ENCODE measurements around the gene AUTS2. TPM values are rescaled to one million over a fixed set of nuclear protein-coding genes. Genes with fewer than 3 reads are reported as not detected.

AUTS2 gene
- total RNA-seq, 4 donors from 2014 or later, result 29.8 to 114 (median 59.4) TPM

DNA sequence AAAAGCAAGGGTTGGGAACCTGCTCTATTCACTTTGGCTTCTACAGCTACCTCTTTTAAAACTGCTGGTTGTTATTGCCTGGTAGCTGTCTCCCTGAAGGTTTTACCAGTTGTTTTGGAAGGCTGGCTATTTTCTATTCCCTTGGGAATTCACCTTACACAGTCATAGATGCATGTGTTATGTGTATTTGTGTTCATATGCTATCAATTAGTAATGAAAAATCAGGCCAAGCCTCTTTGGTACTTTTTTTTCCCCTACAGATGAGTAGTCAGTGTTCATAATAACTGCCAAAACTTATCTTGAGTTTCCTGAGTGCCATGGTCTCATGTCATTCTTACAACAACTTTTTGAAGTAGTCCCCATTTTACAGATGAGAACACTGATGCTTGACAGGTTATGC, 795.7 kb downstream of the AUTS2 start:
- H3K4me1 ChIP-seq, result no peaks in the 10 kb centered on the region
- H3K36me3 ChIP-seq, result no peaks in the 10 kb centered on the region
- no peak overlapping the region for H3K27ac ChIP-seq
- no peaks in the 10 kb centered on the region for H3K9me3 ChIP-seq
- no peaks in the 10 kb centered on the region for H3K27me3 ChIP-seq
- intact Hi-C loops (cut with DNase I; ENCODE audit: low total_unique reads) (no loop called here), in situ Hi-C loops (cut with MboI; ENCODE audit: low pct_ligation_motif_present in 1 of 4, low pct_unique_long_range_greater_than_20kb in 1 of 4, low sequenced_read_pairs in 3 of 4) (no loop called here)
- TF ChIP-seq POLR2A (IDR thresholded peaks at IDR 0.05) (no peak), EP300 (IDR thresholded peaks at IDR 0.05; ENCODE audit: low read depth) (no peak), POLR2AphosphoS5 (IDR thresholded peaks at IDR 0.05) (no peak)
- TF ChIP-seq, protein P1, sequence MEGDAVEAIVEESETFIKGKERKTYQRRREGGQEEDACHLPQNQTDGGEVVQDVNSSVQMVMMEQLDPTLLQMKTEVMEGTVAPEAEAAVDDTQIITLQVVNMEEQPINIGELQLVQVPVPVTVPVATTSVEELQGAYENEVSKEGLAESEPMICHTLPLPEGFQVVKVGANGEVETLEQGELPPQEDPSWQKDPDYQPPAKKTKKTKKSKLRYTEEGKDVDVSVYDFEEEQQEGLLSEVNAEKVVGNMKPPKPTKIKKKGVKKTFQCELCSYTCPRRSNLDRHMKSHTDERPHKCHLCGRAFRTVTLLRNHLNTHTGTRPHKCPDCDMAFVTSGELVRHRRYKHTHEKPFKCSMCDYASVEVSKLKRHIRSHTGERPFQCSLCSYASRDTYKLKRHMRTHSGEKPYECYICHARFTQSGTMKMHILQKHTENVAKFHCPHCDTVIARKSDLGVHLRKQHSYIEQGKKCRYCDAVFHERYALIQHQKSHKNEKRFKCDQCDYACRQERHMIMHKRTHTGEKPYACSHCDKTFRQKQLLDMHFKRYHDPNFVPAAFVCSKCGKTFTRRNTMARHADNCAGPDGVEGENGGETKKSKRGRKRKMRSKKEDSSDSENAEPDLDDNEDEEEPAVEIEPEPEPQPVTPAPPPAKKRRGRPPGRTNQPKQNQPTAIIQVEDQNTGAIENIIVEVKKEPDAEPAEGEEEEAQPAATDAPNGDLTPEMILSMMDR (IDR thresholded peaks at IDR 0.05), result no peak
- DNase-seq, result no peak
- no peak overlapping the region for H3K4me3 ChIP-seq

DNA sequence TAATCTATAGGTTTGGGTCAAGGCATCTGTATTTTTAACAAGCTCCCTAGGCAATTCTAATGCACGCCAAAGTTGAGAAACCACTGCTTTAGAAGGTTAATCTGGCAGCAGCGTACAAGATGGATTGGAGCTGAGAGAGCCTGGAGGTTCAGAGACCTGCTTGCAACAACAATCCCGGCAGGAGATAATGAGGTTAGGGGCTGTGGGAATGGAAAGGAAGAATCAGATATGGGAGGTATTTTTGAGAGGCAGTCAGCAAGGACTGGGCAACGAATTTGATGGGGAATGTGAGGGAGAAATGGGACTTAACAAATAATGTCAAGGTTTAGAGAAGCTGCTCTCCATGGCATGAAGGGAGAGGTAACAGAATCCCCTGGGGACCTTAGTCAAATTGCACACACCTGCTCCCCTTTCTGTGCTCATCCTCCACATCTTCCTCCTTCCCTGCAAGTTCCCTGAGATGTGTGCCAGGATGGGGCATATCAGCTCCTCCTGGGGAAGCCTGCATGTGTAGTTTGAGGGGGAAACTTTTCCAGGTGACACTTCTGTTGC, 802.6 kb downstream of the AUTS2 start:
- no peaks in the 10 kb centered on the region for H3K4me1 ChIP-seq
- no peaks in the 10 kb centered on the region for H3K27me3 ChIP-seq
- no peak for DNase-seq
- in situ Hi-C loops (cut with MboI; ENCODE audit: low pct_ligation_motif_present in 1 of 4, low pct_unique_long_range_greater_than_20kb in 1 of 4, low sequenced_read_pairs in 3 of 4) (no loop called here), intact Hi-C loops (cut with DNase I; ENCODE audit: low total_unique reads) (no loop called here)
- H3K27ac ChIP-seq, result no peak overlapping the region
- 77 to 100% methylated on average over 2 to 4 of the region's 4 CpGs for WGBS, 2 donors (ENCODE audit: low coverage in 1 of 2)
- H3K9me3 ChIP-seq, result no peaks in the 10 kb centered on the region
- no peaks in the 10 kb centered on the region for H3K36me3 ChIP-seq
- no peak for TF ChIP-seq EP300 (IDR thresholded peaks at IDR 0.05; ENCODE audit: low read depth)
- no peak overlapping the region for H3K4me3 ChIP-seq

DNA sequence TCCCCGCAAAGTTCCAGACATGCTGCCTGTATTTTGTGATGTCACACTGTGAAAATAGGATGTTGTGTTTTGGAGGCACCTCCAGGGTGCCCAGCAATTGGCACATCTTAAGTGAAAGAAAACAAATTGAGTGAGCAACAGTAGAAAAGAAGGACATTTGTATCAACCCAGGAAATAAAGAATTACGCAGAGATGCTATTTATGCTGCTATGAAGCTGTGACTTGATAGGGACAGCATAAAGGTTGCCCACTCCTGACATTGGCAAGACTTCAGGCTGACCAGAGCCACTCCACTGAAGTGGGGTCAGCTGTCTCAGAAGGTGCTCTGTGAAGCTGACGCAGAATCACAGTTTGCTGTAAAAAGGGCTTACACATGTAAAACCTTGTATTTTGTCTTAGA, 803.8 kb downstream of the AUTS2 start:
- Histone ChIP-seq H3K4me3 (no peak overlapping the region), H3K9me3 (no peaks in the 10 kb centered on the region), H3K27me3 (no peaks in the 10 kb centered on the region), H3K36me3 (no peaks in the 10 kb centered on the region), H3K27ac (no peak overlapping the region), H3K4me1 (no peaks in the 10 kb centered on the region)
- WGBS, 2 donors (ENCODE audit: low coverage in 1 of 2), result 78 to 93% methylated on average over 2 to 3 of the region's 3 CpGs
- intact Hi-C loops (cut with DNase I; ENCODE audit: low total_unique reads) (no loop called here), in situ Hi-C loops (cut with MboI; ENCODE audit: low pct_ligation_motif_present in 1 of 4, low pct_unique_long_range_greater_than_20kb in 1 of 4, low sequenced_read_pairs in 3 of 4) (no loop called here)
- TF ChIP-seq, protein P1 (IDR thresholded peaks at IDR 0.05), result no peak
- no peak for TF ChIP-seq POLR2A (IDR thresholded peaks at IDR 0.05)
- no peak for TF ChIP-seq EP300 (IDR thresholded peaks at IDR 0.05; ENCODE audit: low read depth)
- no peak for TF ChIP-seq POLR2AphosphoS5 (IDR thresholded peaks at IDR 0.05)
- DNase-seq, result no peak

DNA sequence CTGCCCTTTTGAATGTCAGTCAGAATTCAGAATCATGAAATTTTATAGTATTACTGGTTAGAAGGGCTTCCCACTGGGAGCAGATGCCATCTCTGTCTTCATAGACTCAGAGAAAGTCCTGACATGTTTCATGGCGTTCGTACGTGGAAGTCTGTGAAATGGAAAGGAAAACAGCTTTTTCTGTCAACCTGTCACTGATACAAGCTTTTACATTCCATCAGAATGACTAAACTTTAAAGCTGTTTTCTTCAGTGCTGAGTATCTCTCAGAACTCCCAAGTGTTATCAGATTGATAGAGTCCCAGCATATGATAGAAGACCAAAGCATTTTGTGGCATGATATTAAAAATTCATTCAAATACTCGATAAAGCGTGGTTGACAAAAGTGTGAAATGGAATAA, 807.0 kb downstream of the AUTS2 start:
- H3K9me3 ChIP-seq, result no peaks in the 10 kb centered on the region

More for the DNA sequence above, 807.0 kb downstream of the AUTS2 start:
- no peak for DNase-seq
- Histone ChIP-seq H3K36me3 (no peaks in the 10 kb centered on the region), H3K4me3 (no peak overlapping the region), H3K27me3 (no peaks in the 10 kb centered on the region), H3K4me1 (no peaks in the 10 kb centered on the region), H3K27ac (no peak overlapping the region)
- WGBS, 2 donors (ENCODE audit: low coverage in 1 of 2), result 80 to 91% methylated on average over 4 to 5 of the region's 5 CpGs
- TF ChIP-seq, protein P1 (IDR thresholded peaks at IDR 0.05), result no peak
- no peak for TF ChIP-seq POLR2A (IDR thresholded peaks at IDR 0.05)
- TF ChIP-seq EP300 (IDR thresholded peaks at IDR 0.05; ENCODE audit: low read depth), result no peak
- TF ChIP-seq POLR2AphosphoS5 (IDR thresholded peaks at IDR 0.05), result no peak
- intact Hi-C loops (cut with DNase I; ENCODE audit: low total_unique reads) (no loop called here), in situ Hi-C loops (cut with MboI; ENCODE audit: low pct_ligation_motif_present in 1 of 4, low pct_unique_long_range_greater_than_20kb in 1 of 4, low sequenced_read_pairs in 3 of 4) (no loop called here)
